HG03039 (cell line): ENCODE results near the gene C16orf82.
"Not testable (repeated sequence)": the region's sequence is repeated elsewhere in the genome, so short reads cannot be mapped to it uniquely, and the experiment has no call there.

Experiments
- ATAC-seq: cut with Tn5 transposase; IDR thresholded peaks from one replicate; pipeline ENCODE4 v1.9.1; 2021; ENCODE audit warnings: mild to moderate bottlenecking, moderate library complexity; ENCODE audit not compliant: unreplicated experiment

The C16orf82 gene

DNA sequence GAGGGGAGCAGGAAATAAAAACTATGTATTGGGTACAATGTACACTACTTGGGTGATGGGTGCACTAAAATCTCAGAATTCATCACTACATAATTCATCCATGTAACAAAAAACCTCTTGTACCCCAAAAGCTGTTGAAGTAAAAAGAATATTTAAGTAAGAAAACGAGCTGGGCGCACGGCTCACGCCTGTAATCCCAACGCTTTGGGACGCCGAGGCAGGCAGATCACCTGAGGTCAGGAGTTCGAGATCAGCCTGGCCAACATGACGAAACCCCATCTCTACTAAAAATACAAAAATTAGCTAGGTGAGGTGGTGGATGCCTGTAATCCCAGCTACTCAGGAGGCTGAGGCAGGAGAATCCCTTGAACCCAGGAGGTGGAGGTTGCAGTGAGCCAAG, 19.3 kb downstream of the C16orf82 start:
- ATAC-seq, result not testable (repeated sequence)

DNA sequence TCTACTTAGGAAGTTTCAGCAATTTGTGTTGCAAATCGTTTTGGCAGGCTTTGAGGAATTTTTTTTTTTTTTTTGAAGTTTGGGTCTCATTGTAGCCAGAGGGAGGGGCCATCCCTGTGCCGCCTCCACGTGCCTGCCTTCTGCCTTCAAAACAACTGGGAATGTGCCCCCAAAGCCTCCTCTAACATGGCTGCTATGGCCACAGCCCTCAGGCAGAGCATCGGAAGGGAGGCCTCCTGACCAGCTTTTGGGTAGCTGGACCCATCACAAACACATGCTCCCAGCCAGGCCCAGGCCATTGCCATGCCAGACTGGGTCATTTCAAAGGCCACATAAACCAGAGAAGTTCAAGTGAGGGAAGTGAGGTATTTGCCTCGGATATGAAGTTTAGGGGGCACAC, 21.5 kb downstream of the C16orf82 start:
- ATAC-seq, result no peak

DNA sequence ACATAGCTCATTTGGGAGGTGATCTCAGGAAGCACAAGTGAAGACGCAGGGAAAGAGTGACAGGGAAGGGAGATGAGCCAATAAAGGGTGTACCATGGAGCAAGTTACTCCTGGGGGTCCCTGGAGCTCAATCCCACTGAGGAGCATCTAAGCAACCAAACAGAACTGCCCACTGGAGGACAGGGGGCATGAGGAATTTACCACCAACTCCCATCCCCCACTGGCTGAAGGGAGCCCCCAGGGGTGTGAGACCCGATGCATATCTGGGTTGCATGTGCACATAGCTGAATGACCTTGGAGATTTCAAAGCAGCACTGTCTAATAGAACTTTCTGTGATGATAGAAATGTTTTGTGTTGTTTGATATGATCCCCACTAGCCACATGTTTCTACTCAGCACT, 29.6 kb downstream of the C16orf82 start:
- ATAC-seq, result no peak

DNA sequence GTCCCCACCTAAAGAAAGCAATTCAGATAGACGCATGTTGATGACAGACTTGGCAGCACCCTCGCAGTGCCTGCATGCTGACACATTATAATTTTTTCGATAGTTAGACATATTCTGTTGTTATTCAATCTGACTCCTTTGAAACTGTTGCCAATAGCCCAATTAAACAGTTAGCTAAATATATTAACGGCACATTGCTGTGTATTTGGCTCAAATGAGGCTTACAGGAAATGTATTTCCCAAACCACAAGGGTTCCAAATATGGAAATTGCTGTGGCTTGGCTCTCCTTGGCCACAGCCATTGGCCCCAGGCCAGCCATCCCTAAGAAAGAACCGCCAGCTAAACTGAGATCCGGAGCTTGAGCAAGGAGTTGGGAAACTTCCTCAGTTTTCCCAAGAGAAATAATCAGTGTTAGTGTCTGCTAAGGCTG, 31.1 kb downstream of the C16orf82 start:
- ATAC-seq, result no peak

DNA sequence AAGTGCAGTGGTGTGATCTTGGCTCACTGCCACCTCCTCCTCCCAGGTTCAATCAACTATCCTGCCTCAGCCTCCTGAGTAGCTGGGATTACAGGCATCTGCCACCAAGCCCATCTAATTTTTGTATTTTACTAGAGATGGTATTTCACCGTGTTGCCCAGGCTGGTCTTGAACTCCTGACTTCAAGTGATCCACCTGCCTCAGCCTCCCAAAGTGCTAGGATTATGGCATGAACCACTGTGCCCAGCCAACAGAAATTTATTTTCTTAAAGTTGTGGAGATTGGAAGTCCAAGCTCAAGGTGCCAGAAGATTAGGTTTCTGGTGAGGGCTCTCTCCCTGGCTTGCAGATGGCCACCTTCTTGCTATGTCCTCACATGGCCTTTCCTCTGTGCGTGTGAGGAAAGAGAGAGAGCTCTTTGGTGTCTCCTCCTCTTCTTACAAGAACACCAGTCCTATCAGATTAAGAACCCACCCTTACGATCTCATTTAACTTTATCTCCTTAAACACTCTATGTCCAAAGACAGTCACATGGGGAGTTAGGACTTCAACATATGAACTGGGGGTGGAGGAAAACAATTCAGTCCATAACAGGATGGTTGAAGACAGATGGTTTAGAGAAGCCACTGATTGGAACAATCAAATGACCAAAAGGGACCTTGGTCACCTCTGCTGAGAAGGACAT, 31.8 kb downstream of the C16orf82 start:
- ATAC-seq, result no peak

DNA sequence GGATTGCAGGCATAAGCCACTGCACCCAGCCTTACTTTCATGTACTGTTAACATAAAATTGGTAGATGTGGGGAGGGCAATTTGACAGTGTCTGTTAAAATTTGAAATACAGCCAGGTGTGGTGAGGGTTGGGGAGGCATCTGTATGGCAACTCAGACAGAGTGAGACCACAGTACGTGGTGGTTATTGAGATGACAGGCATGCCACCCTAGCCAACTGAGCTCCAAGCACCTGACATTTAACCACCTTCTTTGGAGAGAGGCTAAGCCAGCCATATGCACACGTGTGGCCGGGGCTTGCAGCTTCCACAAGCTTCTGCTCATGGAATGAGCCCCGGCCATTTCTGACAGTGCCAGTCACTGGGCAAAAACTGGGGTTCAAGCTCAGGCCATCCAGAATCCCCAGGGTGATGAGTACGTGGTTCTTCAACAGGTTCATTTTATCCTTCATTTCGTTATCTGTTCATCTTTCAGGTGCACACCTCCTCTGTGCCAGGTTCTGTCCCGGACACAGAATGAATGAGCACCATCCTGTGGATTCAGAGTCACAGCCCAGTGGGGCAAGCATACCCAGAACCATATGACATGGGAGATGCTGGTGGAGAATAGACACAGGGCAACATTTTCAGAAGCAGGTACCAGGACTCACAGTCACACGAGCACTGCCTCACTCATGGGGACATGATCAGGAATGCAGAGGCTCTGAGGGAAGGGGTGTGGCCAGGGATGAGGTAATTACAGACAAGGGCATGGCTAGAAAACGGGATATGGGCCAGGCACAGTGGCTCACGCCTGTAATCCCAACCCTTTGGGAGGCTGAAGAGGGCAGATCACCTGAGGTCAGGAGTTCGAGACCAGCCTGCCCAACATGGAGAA, 36.2 kb downstream of the C16orf82 start:
- ATAC-seq, result no peak

DNA sequence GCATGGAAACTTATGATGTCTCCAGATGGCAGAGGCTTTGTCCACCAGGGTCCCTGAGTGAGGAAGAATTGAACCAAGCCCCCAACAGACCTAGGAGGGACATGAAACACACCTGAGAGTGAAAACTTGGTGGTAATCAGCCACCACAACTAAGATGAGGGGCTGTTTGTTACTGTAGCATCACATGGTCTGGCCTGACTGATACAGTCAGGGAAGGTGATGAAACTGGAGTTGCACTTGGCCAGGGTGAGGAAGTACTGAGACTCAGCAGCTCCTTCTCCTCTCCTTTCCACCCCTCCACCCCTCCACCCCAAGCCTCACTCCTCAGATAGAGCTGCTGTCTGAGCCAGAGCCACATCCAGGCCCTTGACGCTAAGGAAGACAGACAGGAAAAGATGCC, 37.2 kb downstream of the C16orf82 start:
- ATAC-seq, result no peak

DNA sequence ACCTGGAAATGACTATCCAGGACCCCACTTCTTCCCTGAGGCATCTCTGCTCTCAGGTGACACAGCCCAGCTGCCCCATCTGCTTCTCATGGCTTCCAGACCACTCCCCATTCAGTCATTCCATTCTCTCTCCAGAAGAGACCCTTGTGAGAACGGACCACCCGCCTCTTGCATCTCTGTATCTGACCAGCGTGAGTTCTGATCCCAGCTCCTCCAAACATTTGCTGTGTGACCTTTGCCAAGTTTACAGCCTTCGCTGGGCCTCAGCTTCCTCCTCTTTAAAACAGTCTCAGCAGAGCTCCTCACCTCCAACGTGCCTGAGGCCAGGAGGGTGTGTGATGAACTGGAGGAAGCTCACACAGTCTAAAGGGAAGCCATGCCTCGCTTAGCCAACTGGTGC, 39.6 kb downstream of the C16orf82 start:
- ATAC-seq, result no peak

DNA sequence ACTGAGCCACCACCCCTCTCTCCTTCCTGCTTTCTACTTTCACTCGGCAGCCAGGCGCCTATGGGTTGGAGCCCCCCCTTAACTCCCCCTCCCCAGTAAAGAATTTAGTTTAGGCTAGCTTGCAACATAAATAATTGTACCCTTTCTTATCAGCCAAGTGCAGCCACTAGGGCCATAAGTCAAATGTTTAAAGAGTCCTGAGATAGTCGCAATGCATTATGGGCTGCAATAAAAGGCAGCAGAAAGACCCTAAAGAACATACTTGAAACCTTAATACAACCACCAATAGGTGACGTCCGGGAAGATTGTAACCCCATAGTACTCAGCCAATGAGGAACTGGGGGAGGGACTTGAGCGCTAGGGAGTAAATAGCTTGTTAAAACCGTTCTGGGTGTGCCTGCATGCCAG, 40.5 kb downstream of the C16orf82 start:
- ATAC-seq, result no peak

DNA sequence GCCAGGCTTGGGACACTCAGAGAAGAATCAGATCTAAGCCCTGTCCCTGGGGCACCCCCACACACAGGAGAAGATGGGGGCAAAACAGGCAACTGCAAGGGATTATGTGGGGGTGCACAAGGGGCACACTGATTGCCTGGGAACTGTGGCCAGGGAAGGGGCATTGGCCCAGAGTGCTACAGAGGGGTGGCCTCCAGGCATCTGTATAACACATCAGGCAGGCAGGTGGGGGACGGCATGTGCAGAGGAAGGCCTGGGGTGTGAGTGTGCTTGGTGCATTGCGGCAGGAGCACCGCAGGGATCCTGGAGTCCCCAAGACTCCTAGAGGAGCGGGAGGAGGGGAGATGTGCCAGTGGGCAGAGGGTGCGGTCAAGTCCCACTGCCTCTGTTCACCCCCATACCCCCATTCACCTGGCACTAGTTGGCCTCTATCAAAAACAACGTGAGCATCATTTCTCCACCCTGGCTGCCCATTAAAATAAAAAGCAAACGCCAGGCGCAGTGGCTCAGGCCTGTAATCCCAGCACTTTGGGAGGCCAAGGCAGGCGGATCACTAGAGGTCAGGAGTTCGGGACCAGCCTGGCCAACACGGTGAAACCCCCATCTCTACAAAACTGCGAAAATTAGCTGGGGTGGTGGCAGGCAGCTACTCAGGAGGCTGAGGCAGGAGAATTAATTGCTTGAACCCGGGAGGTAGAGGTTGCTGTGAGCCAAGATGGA, 41.5 kb downstream of the C16orf82 start:
- ATAC-seq, result no peak

DNA sequence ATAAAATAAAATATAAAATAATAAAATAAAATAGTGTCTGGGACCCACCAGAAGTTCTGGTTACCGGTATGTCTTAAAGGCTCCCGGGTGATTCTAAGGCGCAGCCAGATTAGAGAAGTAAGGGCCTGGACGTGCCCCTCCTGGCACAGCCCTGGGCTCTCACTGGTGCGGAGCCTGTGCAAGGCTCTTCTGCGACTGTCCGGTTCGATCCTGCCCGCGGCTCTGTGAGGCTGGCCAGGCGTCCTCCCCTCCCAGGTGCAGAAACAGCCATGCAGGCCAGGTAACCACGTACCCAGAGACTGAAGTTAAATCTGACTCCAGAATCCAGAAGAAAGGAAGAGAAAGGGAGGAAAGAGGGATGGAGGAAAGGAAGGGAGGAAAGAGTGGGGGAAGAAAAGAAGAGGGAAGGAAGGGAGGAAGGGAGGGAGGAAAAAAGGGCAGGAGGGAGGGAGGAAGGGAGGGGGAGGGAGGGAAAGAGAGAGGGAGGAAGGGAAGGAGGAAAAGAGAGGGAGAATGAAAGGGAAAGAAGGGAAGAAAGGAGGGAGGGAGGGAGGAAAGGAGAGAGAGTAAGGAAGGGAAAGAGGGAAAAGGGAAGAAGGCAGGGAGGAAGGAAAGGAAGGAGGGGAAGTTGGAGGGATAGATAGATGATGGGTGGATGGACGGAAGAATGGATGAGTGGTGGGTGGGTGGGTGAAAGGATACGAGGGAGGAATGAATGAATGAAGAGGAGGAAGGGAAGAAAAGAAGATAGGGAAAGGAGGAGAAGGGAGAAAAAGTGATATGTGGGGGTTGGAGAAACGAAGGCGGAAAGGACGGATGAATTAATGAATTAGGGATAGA, 42.3 kb downstream of the C16orf82 start:
- no peak for ATAC-seq

DNA sequence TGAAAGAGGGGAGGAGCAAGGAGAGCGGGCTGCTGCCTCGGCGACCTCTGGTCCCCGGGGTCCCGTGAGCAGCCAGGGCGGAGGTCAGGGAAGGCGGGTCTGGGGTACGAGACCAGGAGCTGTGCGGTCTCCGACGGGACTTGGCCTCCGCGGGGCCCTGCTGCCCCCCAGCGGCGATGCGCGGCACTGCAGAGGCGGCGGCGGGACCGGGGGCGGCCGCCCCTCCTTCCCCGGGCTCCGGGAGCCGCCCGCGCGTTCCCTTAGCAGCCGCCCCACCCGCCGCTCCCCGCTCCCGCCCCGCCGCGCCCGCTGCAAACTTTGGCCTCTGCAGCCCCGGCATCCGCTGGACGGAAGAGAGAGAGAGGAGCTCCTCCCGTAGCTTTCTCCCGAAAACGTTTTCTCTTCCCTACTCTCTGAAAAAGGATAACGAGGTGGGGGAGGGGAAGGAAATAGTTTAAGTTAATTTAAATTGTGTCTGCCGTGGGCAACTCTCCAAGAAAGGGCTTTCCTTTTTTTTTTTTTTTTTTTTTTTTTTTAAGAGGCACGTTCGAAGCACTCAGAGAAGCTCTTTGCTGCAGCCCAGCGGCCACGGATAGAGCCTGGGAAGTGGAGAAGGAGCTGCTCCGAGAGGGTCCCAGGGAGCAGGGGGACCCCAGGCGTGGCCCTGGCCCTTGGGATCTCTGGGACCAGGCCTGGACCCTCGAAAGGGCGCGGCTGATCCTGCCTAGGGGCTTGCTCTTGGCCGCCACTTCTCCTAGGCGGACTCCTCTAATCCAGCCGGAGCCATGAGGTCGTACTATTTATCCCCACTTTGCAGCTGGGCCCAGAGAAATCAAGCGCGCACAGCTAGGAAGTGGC, 43.2 kb downstream of the C16orf82 start:
- ATAC-seq, result no peak

DNA sequence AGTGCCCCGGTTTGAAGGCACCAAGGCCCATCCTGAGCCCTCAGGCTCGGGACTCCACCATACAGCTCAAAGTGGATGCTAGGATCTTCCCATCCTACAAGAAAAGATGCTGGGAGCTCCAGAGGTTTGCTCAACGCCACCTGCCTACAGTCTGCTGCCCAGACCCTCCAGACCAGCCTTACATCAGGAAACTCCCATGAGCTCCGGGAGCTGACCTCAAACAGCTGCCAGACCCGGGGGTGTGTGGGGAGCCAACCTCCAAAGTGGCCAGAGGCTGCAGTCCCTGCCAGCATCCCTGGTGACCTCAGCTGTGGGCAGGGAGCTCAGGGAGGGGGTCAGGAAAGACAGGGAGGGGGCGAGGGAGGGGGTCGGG, 43.8 kb downstream of the C16orf82 start:
- no peak for ATAC-seq

DNA sequence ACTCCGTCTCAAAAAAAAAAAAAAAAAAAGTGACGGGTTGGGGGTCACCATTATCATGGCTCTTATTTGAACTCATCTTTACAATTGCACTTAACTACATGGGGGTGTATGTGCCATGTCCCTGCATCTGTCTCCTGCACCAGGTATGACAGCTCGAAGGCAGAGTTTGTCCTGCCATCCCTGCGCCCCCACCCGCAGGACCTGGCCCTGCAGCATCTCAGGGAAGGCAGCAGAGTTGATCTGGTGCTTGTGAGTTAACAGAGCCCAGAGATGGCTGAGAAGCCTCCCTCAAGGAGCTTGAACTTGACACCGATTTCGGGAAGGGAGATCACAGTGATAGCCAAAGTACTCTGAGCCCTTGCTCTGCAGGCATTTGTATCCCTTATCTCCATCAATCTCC, 44.8 kb downstream of the C16orf82 start:
- ATAC-seq, result no peak

DNA sequence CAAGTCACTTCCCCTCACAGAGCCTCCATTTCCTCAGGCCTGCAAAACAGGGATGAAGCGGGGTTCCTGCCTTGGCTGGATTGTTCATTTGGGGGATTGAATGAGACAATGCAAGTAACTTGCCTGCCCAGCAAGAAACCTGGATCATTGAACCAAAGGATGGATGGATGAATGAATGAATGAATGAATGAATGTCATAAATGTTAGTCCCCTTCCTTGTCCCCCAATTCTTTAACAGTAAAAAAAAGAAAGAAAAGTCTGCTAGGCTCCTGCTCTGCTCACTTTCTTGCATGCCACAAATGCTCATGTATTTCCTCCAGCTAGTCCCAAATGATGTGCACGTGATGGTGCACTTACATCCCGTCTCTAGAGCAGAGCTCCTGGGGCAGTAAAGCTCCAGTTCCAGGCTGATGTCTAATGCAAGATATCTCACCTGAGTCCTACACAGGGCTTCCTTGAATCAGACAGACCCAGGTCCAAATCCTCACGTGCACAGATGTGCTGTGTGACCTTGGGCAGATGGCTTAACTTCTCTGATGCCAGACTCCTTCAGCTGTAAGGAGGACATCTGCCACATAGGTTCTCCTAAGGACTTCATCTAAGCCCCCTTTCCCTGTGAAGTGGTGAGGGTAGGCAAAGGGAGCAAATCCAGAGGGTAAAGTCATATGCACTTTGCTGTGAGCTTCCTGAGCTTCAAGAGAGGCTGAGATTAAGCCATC, 45.5 kb downstream of the C16orf82 start:
- ATAC-seq, result no peak

DNA sequence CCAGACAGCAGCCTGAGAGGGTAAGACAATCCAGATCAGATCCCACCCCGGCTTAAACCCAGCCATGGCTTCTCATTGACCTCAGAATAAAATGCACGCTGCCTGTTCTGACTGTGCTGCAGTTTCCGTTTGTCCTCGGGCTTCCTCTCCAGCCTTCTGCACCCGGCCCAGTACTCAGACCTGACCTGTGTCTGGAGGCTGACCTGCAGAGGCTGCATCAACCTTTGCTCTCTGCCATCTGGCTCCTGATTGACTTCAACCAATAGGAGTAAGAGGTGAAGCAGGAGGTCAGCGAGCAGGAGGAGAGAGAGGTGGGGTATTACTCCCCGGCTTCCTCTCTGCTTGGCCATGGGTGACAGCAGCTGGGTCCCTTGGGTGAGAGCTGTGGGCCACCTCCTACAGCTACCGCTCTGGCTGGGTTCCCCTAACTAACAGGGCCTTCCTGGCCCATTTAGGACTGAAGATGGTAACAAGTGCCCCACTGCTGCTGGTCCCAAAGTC, 46.7 kb downstream of the C16orf82 start:
- no peak for ATAC-seq

DNA sequence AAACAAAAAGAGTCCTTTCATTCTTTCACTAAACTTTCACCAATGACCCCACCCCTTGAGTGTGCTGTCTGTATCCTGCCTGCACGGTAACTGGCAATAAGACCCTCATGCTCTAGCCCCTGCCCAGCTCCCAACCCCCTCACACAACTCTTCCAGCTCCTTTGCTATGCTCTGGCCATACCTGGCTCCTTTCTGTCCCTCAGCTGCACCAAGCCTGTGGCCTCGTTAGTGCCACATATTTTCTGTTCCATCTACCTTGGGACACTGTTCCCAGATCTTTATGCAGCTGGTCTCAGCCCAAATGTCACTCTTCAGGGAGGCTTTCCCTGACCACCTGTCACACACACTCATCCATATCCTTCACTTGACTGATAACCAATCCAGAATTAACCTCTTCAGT, 47.3 kb downstream of the C16orf82 start:
- ATAC-seq, result no peak

DNA sequence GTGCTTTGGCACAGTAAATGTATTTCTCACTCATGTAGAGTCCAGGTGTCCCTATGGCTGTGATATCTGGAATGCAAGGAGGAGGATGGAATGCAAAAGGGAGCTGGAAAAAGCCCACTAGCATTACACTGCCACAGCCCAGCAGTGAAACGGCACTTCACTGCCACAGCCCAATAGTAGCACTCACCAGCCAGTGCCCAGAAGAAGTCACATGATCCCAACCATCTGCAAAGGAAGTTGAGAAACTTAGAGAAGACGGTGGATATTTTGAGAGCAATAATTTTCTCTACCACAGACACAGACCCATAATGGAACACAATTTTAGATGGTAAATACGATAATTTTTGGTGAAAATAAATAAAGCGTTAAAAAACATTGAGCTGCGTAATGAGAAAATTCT, 51.8 kb downstream of the C16orf82 start:
- ATAC-seq, result no peak
